Endothelial cell of umbilical vein (primary cell): Measurements from ENCODE around the gene NUDC. TPM values are rescaled to one million over a fixed set of nuclear protein-coding genes. Genes with fewer than 3 reads are reported as not detected.

ENCODE experiments used
- BruUV-seq: library from RNA; stranded (reverse); fragments of 400-500 nt; replicated peaks from 2 replicates; lab custom pipeline; 2021; lab: Mats Ljungman, UMichigan
- CTCF ChIA-PET: fragments of 300-600, 350-600 bp; sonication (Branson Sonifier 250); formaldehyde crosslinking; loops from one replicate; lab custom pipeline; 2021; ENCODE audit warnings: antibody characterized with exemption, inconsistent platforms; lab: Charles Lee
- POLR2A ChIA-PET: fragments of 300-600, 350-600 bp; sonication (Branson Sonifier 250); formaldehyde crosslinking; loops from one replicate; lab custom pipeline; 2021; ENCODE audit warnings: antibody characterized with exemption, inconsistent platforms; lab: Charles Lee
- DNase-seq: peaks from one replicate; pipeline ENCODE4 v3.0.0-alpha.2; 2011; ENCODE audit warnings: low read depth, low spot score
- FAIRE-seq: peaks from 2 replicates; lab custom pipeline; 2011; peaks lifted over from hg19 to GRCh38; lab: Jason Lieb, UNC
- H2AFZ ChIP-seq: 2 replicates; pipeline ENCODE4 v1.6.0; 2012; ENCODE audit warnings: low read depth, low read length, control low read depth, inconsistent platforms
- H3K27ac ChIP-seq: 2 replicates; pipeline ENCODE4 v1.5.1; 2011; ENCODE audit warnings: low read depth, mild to moderate bottlenecking, control low read depth, low read length, moderate library complexity; ENCODE audit not compliant: insufficient read depth
- H3K27me3 ChIP-seq, 2 experiments: 2 replicates each; pipeline versions ENCODE4 v1.6.0 to v1.6.1; 2011; ENCODE audit warnings: low read length in 2 of 2, mixed read lengths in 1 of 2; ENCODE audit not compliant: control insufficient read depth in 2 of 2, insufficient read depth in 2 of 2
- H3K36me3 ChIP-seq, 2 experiments: 2 replicates in 1 of 2; 3 replicates in 1 of 2; pipeline ENCODE4 v1.5.1; 2011; ENCODE audit warnings: low read length in 2 of 2, mild to moderate bottlenecking in 1 of 2, moderate library complexity in 1 of 2; ENCODE audit not compliant: control insufficient read depth in 2 of 2, insufficient read depth in 2 of 2; ENCODE audit errors: extremely low read depth in 1 of 2
- H3K4me1 ChIP-seq: 3 replicates; pipeline ENCODE4 v1.5.1; 2011; ENCODE audit warnings: mild to moderate bottlenecking, low read length; ENCODE audit not compliant: control insufficient read depth, insufficient read depth; ENCODE audit errors: extremely low read depth
- H3K4me2 ChIP-seq: 2 replicates; pipeline ENCODE4 v1.6.1; 2011; ENCODE audit warnings: low read length, control low read depth, mixed read lengths; ENCODE audit not compliant: insufficient read depth
- H3K4me3 ChIP-seq, 3 experiments: fragments of 200-600 bp in 1 of 3; sonication (generic), shearing (Covaris generic) in 1 of 3; replicated peaks in 1 of 3; 2 replicates each; pipeline ENCODE4 v1.5.1; 2011 to 2016; ENCODE audit warnings: control low read depth in 3 of 3, low read length in 3 of 3, mild to moderate bottlenecking in 2 of 3, inconsistent platforms in 1 of 3, low read depth in 1 of 3, moderate library complexity in 1 of 3; ENCODE audit not compliant: insufficient read depth in 1 of 3
- H3K79me2 ChIP-seq: 2 replicates; pipeline ENCODE4 v1.6.0; 2012; ENCODE audit warnings: low read length, inconsistent platforms; ENCODE audit not compliant: control insufficient read depth, insufficient read depth
- H3K9ac ChIP-seq: replicated peaks from 2 replicates; pipeline ENCODE3; 2011; ENCODE audit warnings: low read length, control low read depth; ENCODE audit not compliant: insufficient read depth; ENCODE audit errors: extremely low read depth
- H3K9me1 ChIP-seq: replicated peaks from 3 replicates; pipeline ENCODE4 v1.6.0; 2011; ENCODE audit warnings: mild to moderate bottlenecking, low read length; ENCODE audit not compliant: control insufficient read depth, insufficient read depth; ENCODE audit errors: extremely low read depth
- H3K9me3 ChIP-seq: replicated peaks from 2 replicates; pipeline ENCODE4 v1.5.1; 2012; ENCODE audit warnings: low read length, inconsistent platforms; ENCODE audit not compliant: control insufficient read depth, insufficient read depth
- H4K20me1 ChIP-seq: replicated peaks from 2 replicates; pipeline ENCODE3; 2011; ENCODE audit warnings: mild to moderate bottlenecking, low read length; ENCODE audit not compliant: control insufficient read depth, insufficient read depth; ENCODE audit errors: extremely low read depth
- EZH2 ChIP-seq: IDR thresholded peaks from 2 replicates; pipeline ENCODE4 v1.6.1; 2012; ENCODE audit warnings: borderline replicate concordance, low read depth, mild to moderate bottlenecking, moderate library complexity, low read length, inconsistent platforms; ENCODE audit not compliant: severe bottlenecking
- GATA2 ChIP-seq: IDR thresholded peaks from 2 replicates; pipeline ENCODE4 v1.7.0; 2011; ENCODE audit warnings: low read depth, mild to moderate bottlenecking, moderate library complexity, mixed read lengths, low read length; ENCODE audit not compliant: insufficient read length, insufficient read depth
- JUN ChIP-seq: IDR thresholded peaks from 2 replicates; pipeline ENCODE4 v1.6.1; 2011; ENCODE audit warnings: borderline replicate concordance, low read depth; ENCODE audit not compliant: insufficient read length, insufficient read depth
- MYC ChIP-seq: IDR thresholded peaks from one replicate; pipeline ENCODE4 v1.6.1; 2011; ENCODE audit warnings: mild to moderate bottlenecking, low read depth, low read length
- POLR2A ChIP-seq: IDR thresholded peaks from 2 replicates; pipeline ENCODE4 v1.6.1; 2012; ENCODE audit warnings: low read depth, mild to moderate bottlenecking, control low read depth, low read length
- POLR2AphosphoS5 ChIP-seq: IDR thresholded peaks from 2 replicates; pipeline ENCODE4 v1.6.1; 2012; ENCODE audit warnings: low read depth, mild to moderate bottlenecking, control low read depth, low read length, moderate library complexity; ENCODE audit not compliant: insufficient read depth
- dilution Hi-C: fragments of 300-500 bp; cut with MboI; formaldehyde crosslinking; loops from one replicate; pipeline ENCODE4 v1.15.0; 2019; ENCODE audit warnings: low sequenced_read_pairs; ENCODE audit not compliant: extremely low pct_ligation_motif_present
- intact Hi-C: fragments of 100-400 bp; cut with micrococcal nuclease; formaldehyde crosslinking; loops from one replicate; pipeline ENCODE4 v1.10.0; 2022
- polyA plus RNA-seq, 4 experiments: library from polyadenylated mRNA; depleted of rRNA in 3 of 4; stranded (reverse) in 3 of 4; unstranded in 1 of 4; fragments of >200 nt; gene quantifications; 2 replicates each; pipeline versions ENCODE4 v1.2.1 to v1.2.3, GENCODE V29; 2011 to 2012; ENCODE audit warnings: missing spikeins in 1 of 4
- total RNA-seq: library from RNA; stranded (reverse); gene quantifications from 2 replicates; pipeline ENCODE4 v1.2.3, GENCODE V29; 2021
- TF ChIP-seq, protein P1 (sequence below): IDR thresholded peaks from 2 replicates; pipeline ENCODE4 v1.6.1; 2011; ENCODE audit not compliant: insufficient read depth, insufficient read length
- TF ChIP-seq, protein P2 (sequence below), 2 donors: IDR thresholded peaks; 1 replicate in 1 of 2; 2 replicates in 1 of 2; pipeline ENCODE4 v1.5.1; 2011; ENCODE audit warnings: low read length in 2 of 2, mild to moderate bottlenecking in 2 of 2, moderate library complexity in 2 of 2, control low read depth in 1 of 2, inconsistent platforms in 1 of 2, low read depth in 1 of 2; ENCODE audit not compliant: insufficient read depth in 1 of 2; ENCODE audit errors: extremely low read depth in 1 of 2

The NUDC gene
- total and polyA plus RNA-seq, 2 donors (not counting 3 experiments of a cell fraction or from before 2014, with no cell fraction given), result 42.5 to 102 TPM

DNA sequence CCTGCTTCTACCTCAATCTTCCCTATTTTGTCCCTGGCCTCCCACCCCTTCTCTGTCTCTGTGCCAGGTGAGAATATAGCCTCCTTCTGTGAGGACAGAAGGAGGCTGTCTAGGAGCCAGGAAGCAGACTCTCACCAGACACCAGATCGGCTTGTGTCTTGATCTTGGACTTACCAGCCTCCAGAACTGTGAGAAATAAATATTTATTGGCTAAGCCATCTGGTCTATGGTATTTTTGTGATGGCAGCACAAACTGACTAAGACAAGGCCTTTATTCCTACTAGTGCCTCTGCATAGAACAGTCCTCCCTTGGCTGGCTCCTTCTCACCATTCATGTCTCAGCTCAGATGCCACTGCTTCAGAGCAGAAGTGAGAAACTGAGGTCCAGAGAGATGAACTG, 33.3 kb upstream of the NUDC start:
- ChIA-PET CTCF (interaction anchor here (1.1 to 2.7 kb wide), 3 partner anchors 10 to 25 kb away, joined by 3 to 18 read pairs (median 5); partner anchors contain the start of gene NR0B2), POLR2A (no interaction called here)
- H3K9me1 ChIP-seq, result no peaks in the 10 kb centered on the region
- H3K9ac ChIP-seq, result no peak overlapping the region
- FAIRE-seq (no peak), DNase-seq (no peak)
- no peaks in the 10 kb centered on the region for H3K9me3 ChIP-seq
- H3K36me3 ChIP-seq, result peaks cover 17 to 31% of the 10 kb centered on the region in 2 experiments
- intact Hi-C loops, result no loop called here
- no peak overlapping the region for H3K27ac ChIP-seq
- TF ChIP-seq GATA2 (no peak), POLR2A (no peak), EZH2 (no peak), MYC (no peak), JUN (no peak), POLR2AphosphoS5 (no peak)
- TF ChIP-seq, protein P1, sequence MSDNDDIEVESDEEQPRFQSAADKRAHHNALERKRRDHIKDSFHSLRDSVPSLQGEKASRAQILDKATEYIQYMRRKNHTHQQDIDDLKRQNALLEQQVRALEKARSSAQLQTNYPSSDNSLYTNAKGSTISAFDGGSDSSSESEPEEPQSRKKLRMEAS, result no peak
- TF ChIP-seq, protein P2, sequence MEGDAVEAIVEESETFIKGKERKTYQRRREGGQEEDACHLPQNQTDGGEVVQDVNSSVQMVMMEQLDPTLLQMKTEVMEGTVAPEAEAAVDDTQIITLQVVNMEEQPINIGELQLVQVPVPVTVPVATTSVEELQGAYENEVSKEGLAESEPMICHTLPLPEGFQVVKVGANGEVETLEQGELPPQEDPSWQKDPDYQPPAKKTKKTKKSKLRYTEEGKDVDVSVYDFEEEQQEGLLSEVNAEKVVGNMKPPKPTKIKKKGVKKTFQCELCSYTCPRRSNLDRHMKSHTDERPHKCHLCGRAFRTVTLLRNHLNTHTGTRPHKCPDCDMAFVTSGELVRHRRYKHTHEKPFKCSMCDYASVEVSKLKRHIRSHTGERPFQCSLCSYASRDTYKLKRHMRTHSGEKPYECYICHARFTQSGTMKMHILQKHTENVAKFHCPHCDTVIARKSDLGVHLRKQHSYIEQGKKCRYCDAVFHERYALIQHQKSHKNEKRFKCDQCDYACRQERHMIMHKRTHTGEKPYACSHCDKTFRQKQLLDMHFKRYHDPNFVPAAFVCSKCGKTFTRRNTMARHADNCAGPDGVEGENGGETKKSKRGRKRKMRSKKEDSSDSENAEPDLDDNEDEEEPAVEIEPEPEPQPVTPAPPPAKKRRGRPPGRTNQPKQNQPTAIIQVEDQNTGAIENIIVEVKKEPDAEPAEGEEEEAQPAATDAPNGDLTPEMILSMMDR (IDR thresholded peaks at IDR 0.05; ENCODE audit: extremely low read depth in 1 of 2, insufficient read depth in 1 of 2, low read depth in 1 of 2, low read length in 2 of 2), result no peak
- dilution Hi-C loops, result no loop called here
- no peaks in the 10 kb centered on the region for H3K27me3 ChIP-seq
- H3K79me2 ChIP-seq, result peaks cover 18% of the 10 kb centered on the region
- no TSS peak for BruUV-seq
- H3K4me3 ChIP-seq, result no peak overlapping the region
- no peak overlapping the region for H2AFZ ChIP-seq
- H4K20me1 ChIP-seq, result no peaks in the 10 kb centered on the region
- no peak overlapping the region for H3K4me2 ChIP-seq
- H3K4me1 ChIP-seq, result peaks cover 6% of the 10 kb centered on the region
